Measurements from ENCODE around the gene PRKCQ.

DNA sequence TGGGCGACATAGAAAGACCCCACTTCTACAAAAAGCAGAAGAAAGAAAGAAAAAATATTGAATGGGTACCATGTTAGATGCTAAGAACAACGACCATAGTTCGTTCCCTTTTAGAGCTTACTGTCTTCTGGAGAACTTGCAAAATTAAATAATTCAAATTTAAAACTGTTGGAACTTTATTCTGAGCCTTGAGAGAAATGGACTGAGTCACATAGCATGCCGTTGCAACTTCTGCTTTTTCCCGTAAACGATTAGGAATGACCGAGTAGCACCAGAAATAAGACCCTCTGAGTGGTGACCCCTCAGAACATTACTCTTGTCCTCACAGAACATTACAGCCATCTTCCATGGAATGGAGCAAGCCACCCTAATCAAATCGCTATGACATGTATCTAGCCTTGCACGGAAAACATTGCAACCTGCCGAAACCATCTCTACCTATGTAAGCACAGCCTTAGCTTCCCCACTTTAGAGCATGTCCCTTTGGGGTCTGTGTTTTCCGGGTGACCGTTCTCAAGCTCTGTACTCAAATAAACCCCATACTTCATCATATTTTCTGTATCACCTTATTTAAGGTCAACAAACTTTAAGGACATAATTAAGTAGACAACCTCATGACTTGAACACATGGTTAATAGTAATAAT lies 179.1 kb downstream of the PRKCQ start:
- TF ChIP-seq, protein P1, sequence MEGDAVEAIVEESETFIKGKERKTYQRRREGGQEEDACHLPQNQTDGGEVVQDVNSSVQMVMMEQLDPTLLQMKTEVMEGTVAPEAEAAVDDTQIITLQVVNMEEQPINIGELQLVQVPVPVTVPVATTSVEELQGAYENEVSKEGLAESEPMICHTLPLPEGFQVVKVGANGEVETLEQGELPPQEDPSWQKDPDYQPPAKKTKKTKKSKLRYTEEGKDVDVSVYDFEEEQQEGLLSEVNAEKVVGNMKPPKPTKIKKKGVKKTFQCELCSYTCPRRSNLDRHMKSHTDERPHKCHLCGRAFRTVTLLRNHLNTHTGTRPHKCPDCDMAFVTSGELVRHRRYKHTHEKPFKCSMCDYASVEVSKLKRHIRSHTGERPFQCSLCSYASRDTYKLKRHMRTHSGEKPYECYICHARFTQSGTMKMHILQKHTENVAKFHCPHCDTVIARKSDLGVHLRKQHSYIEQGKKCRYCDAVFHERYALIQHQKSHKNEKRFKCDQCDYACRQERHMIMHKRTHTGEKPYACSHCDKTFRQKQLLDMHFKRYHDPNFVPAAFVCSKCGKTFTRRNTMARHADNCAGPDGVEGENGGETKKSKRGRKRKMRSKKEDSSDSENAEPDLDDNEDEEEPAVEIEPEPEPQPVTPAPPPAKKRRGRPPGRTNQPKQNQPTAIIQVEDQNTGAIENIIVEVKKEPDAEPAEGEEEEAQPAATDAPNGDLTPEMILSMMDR (IDR thresholded peaks at IDR 0.05), result no peak
- no peak for TF ChIP-seq POLR2A (IDR thresholded peaks at IDR 0.05)

All from Peyer's patch (tissue), 4 donors.